Measurements from ENCODE around the gene ATXN1. TPM values are rescaled to one million over a fixed set of nuclear protein-coding genes. Genes with fewer than 3 reads are reported as not detected.

The ATXN1 gene
- total and polyA plus RNA-seq, 2 of the 8 experiments (the other 6 are each of a cell fraction or from before 2014, with no cell fraction given) = 1.6 to 4.0 TPM

- TF ChIP-seq HDAC6 (IDR thresholded peaks at IDR 0.05; ENCODE audit: low read depth, low read length) (no peak), NANOG (IDR thresholded peaks at IDR 0.05; ENCODE audit: insufficient read depth, low read depth, low read length, poor library complexity, severe bottlenecking) (no peak), EGR1 (IDR thresholded peaks at IDR 0.05; ENCODE audit: borderline replicate concordance, low read depth, low read length) (no peak), MAFK (IDR thresholded peaks at IDR 0.05; ENCODE audit: low read depth, low read length) (no peak), ASH2L (IDR thresholded peaks at IDR 0.05; ENCODE audit: low read length) (no peak)
Measured at GRCh38 chr6:16639684-16640480, 121.4 kb downstream of the ATXN1 start (continued).
